SU-DHL-6 (cell line): Measurements from ENCODE around the gene XKR7.

Source experiments
- EZH2phosphoT487 ChIP-seq: fragments of 200-600 bp; sonication (generic), shearing (Covaris generic); conservative IDR thresholded peaks from 2 replicates; pipeline ENCODE4 v1.6.1; 2018; ENCODE audit warnings: mild to moderate bottlenecking, antibody characterized with exemption, low read length, moderate library complexity, mixed read lengths
- TF ChIP-seq, protein P1 (sequence below): fragments of 200-600 bp; sonication (generic); IDR thresholded peaks from one replicate; pipeline ENCODE4 v1.5.1; 2017; ENCODE audit warnings: antibody characterized with exemption, mild to moderate bottlenecking, low read length, moderate library complexity; ENCODE audit not compliant: insufficient read depth, poor library complexity, severe bottlenecking

DNA sequence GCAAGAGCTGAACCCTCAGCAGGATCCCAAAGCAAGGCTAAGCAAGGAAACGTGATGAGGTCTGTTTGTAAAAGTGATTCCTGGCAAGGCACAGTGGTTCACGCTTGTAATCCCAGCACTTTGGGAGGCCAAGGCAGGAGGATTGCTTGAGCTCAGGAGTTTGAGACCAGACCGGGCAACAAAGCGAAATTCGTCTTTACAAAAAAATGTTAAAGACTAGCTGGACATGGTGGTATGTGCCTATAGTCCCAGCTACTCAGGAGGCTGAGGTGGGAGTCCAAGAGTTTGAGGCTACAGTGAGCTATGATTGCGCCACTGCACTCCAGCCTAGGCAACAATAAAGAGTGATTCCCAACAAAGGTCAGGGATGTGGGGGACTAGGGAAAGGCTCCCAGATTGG, 4.1 kb upstream of the XKR7 start:
- TF ChIP-seq, protein P1, sequence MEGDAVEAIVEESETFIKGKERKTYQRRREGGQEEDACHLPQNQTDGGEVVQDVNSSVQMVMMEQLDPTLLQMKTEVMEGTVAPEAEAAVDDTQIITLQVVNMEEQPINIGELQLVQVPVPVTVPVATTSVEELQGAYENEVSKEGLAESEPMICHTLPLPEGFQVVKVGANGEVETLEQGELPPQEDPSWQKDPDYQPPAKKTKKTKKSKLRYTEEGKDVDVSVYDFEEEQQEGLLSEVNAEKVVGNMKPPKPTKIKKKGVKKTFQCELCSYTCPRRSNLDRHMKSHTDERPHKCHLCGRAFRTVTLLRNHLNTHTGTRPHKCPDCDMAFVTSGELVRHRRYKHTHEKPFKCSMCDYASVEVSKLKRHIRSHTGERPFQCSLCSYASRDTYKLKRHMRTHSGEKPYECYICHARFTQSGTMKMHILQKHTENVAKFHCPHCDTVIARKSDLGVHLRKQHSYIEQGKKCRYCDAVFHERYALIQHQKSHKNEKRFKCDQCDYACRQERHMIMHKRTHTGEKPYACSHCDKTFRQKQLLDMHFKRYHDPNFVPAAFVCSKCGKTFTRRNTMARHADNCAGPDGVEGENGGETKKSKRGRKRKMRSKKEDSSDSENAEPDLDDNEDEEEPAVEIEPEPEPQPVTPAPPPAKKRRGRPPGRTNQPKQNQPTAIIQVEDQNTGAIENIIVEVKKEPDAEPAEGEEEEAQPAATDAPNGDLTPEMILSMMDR, result no peak
- TF ChIP-seq EZH2phosphoT487, result no peak
